Measurements from ENCODE around the gene KLHL6.

DNA sequence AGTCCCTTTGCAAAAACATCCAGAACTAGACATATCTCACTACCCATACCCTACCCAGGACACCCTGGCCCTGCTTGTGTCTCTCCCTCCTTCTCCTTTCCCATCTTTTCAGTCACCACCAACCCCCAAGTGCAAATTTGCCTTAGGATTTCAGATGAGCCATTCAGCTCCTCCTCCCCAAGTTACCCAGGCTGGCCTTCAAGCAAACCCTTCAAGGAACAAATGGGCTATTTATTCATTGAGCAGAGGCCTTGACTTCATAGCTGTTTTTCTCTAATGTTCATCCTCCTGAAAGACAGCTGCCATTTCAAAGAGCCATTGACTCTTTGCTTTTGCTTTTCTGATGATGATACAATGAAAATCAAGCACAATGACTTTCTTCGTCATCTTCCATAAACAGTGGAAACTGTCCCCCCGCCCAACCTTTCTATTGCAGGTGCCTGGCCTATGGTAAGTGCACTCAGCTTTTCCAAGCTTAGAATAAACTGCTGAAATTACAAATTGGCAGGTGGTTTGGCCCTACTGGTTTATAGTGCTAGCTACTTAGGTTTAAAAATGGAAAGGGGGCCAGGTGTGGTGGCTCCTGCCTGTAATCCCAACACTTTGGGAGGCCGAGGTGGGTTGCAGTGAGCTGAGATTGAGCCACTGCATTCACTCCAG is 26.1 kb upstream of the KLHL6 start:
- TF ChIP-seq RFX5 (IDR thresholded peaks at IDR 0.05; ENCODE audit: low read length) (no peak), POLR2AphosphoS5 (IDR thresholded peaks at IDR 0.05; ENCODE audit: low read depth, low read length) (no peak), REST (IDR thresholded peaks at IDR 0.05; ENCODE audit: low read depth, low read length) (no peak)
- TF ChIP-seq, protein P1, sequence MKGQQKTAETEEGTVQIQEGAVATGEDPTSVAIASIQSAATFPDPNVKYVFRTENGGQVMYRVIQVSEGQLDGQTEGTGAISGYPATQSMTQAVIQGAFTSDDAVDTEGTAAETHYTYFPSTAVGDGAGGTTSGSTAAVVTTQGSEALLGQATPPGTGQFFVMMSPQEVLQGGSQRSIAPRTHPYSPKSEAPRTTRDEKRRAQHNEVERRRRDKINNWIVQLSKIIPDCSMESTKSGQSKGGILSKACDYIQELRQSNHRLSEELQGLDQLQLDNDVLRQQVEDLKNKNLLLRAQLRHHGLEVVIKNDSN (IDR thresholded peaks at IDR 0.05; ENCODE audit: borderline replicate concordance, low read depth), result no peak
- TF ChIP-seq, protein P2, sequence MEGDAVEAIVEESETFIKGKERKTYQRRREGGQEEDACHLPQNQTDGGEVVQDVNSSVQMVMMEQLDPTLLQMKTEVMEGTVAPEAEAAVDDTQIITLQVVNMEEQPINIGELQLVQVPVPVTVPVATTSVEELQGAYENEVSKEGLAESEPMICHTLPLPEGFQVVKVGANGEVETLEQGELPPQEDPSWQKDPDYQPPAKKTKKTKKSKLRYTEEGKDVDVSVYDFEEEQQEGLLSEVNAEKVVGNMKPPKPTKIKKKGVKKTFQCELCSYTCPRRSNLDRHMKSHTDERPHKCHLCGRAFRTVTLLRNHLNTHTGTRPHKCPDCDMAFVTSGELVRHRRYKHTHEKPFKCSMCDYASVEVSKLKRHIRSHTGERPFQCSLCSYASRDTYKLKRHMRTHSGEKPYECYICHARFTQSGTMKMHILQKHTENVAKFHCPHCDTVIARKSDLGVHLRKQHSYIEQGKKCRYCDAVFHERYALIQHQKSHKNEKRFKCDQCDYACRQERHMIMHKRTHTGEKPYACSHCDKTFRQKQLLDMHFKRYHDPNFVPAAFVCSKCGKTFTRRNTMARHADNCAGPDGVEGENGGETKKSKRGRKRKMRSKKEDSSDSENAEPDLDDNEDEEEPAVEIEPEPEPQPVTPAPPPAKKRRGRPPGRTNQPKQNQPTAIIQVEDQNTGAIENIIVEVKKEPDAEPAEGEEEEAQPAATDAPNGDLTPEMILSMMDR (IDR thresholded peaks at IDR 0.05), result no peak
- TF ChIP-seq, protein P3, sequence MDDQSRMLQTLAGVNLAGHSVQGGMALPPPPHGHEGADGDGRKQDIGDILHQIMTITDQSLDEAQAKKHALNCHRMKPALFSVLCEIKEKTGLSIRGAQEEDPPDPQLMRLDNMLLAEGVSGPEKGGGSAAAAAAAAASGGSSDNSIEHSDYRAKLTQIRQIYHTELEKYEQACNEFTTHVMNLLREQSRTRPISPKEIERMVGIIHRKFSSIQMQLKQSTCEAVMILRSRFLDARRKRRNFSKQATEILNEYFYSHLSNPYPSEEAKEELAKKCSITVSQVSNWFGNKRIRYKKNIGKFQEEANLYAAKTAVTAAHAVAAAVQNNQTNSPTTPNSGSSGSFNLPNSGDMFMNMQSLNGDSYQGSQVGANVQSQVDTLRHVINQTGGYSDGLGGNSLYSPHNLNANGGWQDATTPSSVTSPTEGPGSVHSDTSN (IDR thresholded peaks at IDR 0.05), result no peak

Data from SK-N-SH (cell line).